ENCODE data around the gene PRDM10.
"Not testable (repeated sequence)": the region's sequence is repeated elsewhere in the genome, so short reads cannot be mapped to it uniquely, and the experiment has no call there.

PRDM10 gene

GRCh38 chr11:129881570-129882170 lies 121.0 kb downstream of the PRDM10 start:
- Histone ChIP-seq H3K9me3 (ENCODE audit: insufficient read depth, low read length) (no peaks in the 10 kb centered on the region), H3K36me3 (replicated peaks; ENCODE audit: low read depth, low read length) (peaks cover 78% of the 10 kb centered on the region), H3K27me3 (ENCODE audit: low read depth, low read length) (no peaks in the 10 kb centered on the region), H3K9ac (ENCODE audit: low read length) (no peak overlapping the region), H3K4me1 (ENCODE audit: low read length) (no peaks in the 10 kb centered on the region), H3K79me2 (ENCODE audit: low read length) (no peaks in the 10 kb centered on the region), H3K27ac (ENCODE audit: low read length) (no peak overlapping the region), H3K4me3 (ENCODE audit: low read length) (no peak overlapping the region), H3K4me2 (ENCODE audit: low read length) (no peak overlapping the region), H2AFZ (ENCODE audit: low read depth, low read length) (no peak overlapping the region), H4K20me1 (ENCODE audit: insufficient read depth, low read length) (no peaks in the 10 kb centered on the region)
- TF ChIP-seq CTCF (IDR thresholded peaks at IDR 0.05; ENCODE audit: low read depth, low read length): peak; percentile 50
- no peak for TF ChIP-seq EZH2phosphoT487 (IDR thresholded peaks at IDR 0.05; ENCODE audit: low read depth)

- peaks cover 72% of the 10 kb centered on the region for H3K36me3 ChIP-seq (replicated peaks; ENCODE audit: low read depth, low read length)
These were observed 122.3 kb downstream of the PRDM10 start for GRCh38 chr11:129880311-129880710.

GRCh38 chr11:129871914-129872313 lies 130.7 kb downstream of the PRDM10 start:
- Histone ChIP-seq H2AFZ (ENCODE audit: low read depth, low read length) (no peak overlapping the region), H3K27me3 (ENCODE audit: low read depth, low read length) (no peaks in the 10 kb centered on the region), H3K27ac (ENCODE audit: low read length) (no peak overlapping the region), H3K36me3 (replicated peaks; ENCODE audit: low read depth, low read length) (peaks cover 74% of the 10 kb centered on the region), H3K4me2 (ENCODE audit: low read length) (no peak overlapping the region), H3K9me3 (ENCODE audit: insufficient read depth, low read length) (no peaks in the 10 kb centered on the region), H4K20me1 (ENCODE audit: insufficient read depth, low read length) (0 out of 2 replicates have a peak, but pooled peaks cover 1% of the 10 kb centered on the region), H3K4me1 (ENCODE audit: low read length) (peaks cover 8% of the 10 kb centered on the region), H3K9ac (ENCODE audit: low read length) (no peak overlapping the region), H3K4me3 (ENCODE audit: low read length) (no peak overlapping the region), H3K79me2 (ENCODE audit: low read length) (no peaks in the 10 kb centered on the region)
- TF ChIP-seq CTCF (IDR thresholded peaks at IDR 0.05; ENCODE audit: low read depth, low read length): no peak
- no peak for TF ChIP-seq EZH2phosphoT487 (IDR thresholded peaks at IDR 0.05; ENCODE audit: low read depth)

More at GRCh38 chr11:129880311-129880710, 122.3 kb downstream of the PRDM10 start:
- Histone ChIP-seq H3K27ac (ENCODE audit: low read length) (no peak overlapping the region), H3K4me2 (ENCODE audit: low read length) (no peak overlapping the region), H4K20me1 (ENCODE audit: insufficient read depth, low read length) (no peaks in the 10 kb centered on the region), H3K79me2 (ENCODE audit: low read length) (no peaks in the 10 kb centered on the region), H3K9ac (ENCODE audit: low read length) (no peak overlapping the region), H3K4me1 (ENCODE audit: low read length) (no peaks in the 10 kb centered on the region), H3K4me3 (ENCODE audit: low read length) (no peak overlapping the region), H2AFZ (ENCODE audit: low read depth, low read length) (no peak overlapping the region), H3K27me3 (ENCODE audit: low read depth, low read length) (no peaks in the 10 kb centered on the region), H3K9me3 (ENCODE audit: insufficient read depth, low read length) (no peaks in the 10 kb centered on the region)
- TF ChIP-seq CTCF (IDR thresholded peaks at IDR 0.05; ENCODE audit: low read depth, low read length) (no peak), EZH2phosphoT487 (IDR thresholded peaks at IDR 0.05; ENCODE audit: low read depth) (no peak)

- not testable (repeated sequence) for H3K79me2 ChIP-seq (ENCODE audit: low read length); H3K4me3 ChIP-seq (ENCODE audit: low read length); H3K27me3 ChIP-seq (ENCODE audit: low read depth, low read length); H3K9me3 ChIP-seq (ENCODE audit: insufficient read depth, low read length); H3K4me1 ChIP-seq (ENCODE audit: low read length); H4K20me1 ChIP-seq (ENCODE audit: insufficient read depth, low read length); H3K4me2 ChIP-seq (ENCODE audit: low read length); H3K9ac ChIP-seq (ENCODE audit: low read length); H2AFZ ChIP-seq (ENCODE audit: low read depth, low read length); H3K27ac ChIP-seq (ENCODE audit: low read length)
- H3K36me3 ChIP-seq (replicated peaks; ENCODE audit: low read depth, low read length): peaks cover 85% of the 10 kb centered on the region
These were observed 134.0 kb downstream of the PRDM10 start for GRCh38 chr11:129868626-129869025.
